A172 (cell line): Measurements from ENCODE around the gene NRP1. TPM values are rescaled to one million over a fixed set of nuclear protein-coding genes. Genes with fewer than 3 reads are reported as not detected.

Source experiments
- DNase-seq: peaks from one replicate; pipeline ENCODE4 v3.0.0-alpha.2; 2015; ENCODE audit warnings: low spot score
- total RNA-seq: library from RNA; depleted of rRNA; stranded (reverse); fragments of >200 nt; shearing (Covaris generic); gene quantifications from 2 replicates; pipeline ENCODE4 v1.2.3, GENCODE V29; 2014

NRP1 gene
- total RNA-seq, 1 experiment from 2014 or later, result 136 TPM

DNA sequence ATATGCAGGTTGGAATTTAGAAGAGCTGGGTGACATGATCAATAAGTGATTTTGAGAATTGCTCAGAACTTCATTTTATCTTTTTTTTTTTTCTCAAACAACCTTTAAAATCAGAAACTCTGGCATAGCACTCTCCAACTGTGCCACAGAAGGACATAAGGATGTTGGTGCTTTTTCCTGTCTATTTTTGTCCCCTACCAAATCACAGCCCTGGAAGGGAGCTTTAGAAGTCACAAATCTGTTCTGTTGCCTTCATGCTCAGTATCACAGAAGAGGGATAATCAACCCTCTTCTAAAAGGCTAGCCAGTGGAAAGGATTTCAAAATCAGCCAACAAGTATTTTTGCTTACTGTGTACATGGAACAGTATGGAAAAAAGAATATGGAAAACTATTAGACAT lies 14.8 kb upstream of the NRP1 start:
- no peak for DNase-seq

DNA sequence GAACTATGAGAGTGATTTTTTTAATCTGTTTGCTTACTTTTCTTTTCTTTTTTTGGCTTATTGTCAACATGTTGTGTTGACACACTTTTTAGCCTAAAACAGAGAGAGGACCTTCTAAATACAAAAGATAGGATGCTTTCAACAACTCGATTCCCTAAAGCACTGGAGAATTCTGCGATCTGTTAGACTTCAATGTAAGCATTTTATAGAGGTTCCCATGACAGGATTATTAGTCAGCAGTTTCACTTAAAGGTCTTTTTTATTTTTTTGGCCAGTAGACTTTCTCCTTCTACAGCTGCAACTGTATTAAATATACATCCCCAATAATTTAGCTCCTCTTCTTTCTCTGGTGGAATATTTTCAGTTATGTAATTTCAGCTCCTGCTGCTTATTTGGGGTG lies 12.7 kb upstream of the NRP1 start:
- no peak for DNase-seq

GRCh38 chr10:33345236-33345635 lies 10.8 kb upstream of the NRP1 start:
- DNase-seq, result no peak

- DNase-seq, result no peak
These were observed 10.2 kb upstream of the NRP1 start for GRCh38 chr10:33344676-33345075.

GRCh38 chr10:33341637-33342036 lies 7.2 kb upstream of the NRP1 start:
- DNase-seq, result no peak

- peak; percentile 52 for DNase-seq
These were observed 3.0 kb upstream of the NRP1 start for GRCh38 chr10:33337326-33337957.

GRCh38 chr10:33336582-33337325 lies 2.3 kb upstream of the NRP1 start:
- DNase-seq, result no peak

DNA sequence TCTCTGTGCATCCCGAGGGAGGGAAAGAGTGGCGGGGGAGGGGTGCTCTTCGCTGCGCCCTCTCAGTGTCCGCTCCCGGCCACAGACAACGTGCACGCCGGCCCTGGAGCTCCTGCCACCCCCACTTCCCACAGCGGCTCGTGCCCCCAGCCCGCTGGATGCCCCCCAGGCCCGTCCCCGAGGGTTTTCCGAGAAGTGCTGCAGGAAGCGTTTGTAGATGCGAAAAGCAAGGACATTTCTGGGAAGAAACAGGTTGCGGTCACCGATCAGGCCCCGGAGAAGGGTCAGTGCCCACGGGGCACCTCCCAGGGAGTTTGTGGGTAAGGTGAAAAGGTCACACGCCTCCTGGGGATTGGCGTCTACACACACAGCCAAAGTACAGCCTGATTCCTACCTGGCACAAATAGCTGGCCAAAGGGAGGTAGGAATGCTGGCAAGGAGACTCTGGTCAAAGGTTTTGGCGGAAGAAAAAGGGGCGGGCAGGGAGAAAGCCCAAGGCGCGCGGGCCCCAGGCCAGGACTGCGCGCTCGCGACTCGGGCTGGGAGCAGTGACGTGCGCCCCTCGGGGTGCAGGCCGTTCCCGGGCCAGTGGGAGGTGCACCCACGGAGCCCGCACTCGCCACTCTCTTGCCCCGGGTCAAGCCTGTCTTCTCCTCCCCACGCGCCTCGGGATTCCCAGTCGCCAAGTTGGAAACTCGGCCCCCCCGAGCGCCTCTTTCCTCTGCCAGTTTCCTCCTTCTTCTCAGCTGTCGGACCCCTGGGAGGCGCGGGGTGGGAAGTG lies 1.5 kb upstream of the NRP1 start:
- DNase-seq, result peak; percentile 66

DNA sequence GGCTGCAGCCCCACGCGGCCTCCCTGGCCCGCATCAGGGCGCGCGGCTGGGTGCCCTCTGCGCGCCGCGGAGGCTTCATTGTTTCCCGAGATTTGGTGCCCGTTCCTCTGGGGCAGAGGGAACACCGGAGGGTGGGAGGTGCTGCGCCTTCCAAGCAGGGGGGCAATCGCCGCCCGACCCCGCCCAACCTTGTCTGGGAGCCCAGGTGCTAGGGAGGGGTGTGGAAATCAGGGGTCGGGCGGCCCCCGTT lies 1.0 kb upstream of the NRP1 start:
- DNase-seq, result no peak

GRCh38 chr10:33334805-33335550 lies 511 bp upstream of the NRP1 start:
- DNase-seq, result peak; percentile 75

DNA sequence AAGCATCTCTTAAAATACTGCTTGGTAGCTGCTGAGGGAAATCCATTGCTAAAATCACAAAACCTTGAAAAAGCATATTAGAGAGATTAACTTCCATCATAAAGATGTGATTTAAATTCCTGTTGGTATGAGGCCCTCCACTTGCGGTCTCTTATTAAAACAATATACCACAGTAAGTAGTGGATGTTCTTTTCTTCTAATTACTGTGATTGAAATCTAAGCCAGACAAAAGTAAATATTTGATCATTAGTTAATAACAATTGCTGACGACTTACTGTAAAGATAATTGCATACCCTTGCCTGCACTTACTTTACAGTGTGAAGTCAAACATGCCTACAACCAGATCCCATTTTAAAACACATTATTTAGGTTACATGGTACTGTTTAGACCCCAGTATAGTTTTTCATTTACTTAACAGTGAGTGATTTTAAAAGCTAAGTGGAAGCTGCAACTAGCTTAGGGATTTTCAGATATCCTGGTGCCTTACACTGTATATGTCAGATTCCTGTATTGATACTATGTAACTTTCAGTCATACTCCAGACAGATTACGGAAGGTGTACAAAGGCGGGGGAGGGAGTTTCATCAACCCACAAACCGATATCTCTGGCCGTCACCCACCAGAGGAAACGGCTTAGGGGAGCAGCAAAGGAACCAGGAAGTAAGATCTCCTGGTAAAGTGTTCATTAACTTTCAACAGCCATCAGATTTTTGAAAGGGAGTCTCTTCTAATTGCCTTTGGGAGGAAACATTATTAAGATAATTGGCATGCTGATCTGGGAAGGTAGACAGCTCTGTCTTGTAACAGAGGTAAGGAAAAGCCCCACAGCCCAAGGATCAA lies 986 bp downstream of the NRP1 start:
- no peak for DNase-seq

GRCh38 chr10:33332183-33333065 lies 2.0 kb downstream of the NRP1 start:
- no peak for DNase-seq

- no peak for DNase-seq
These were observed 3.1 kb downstream of the NRP1 start for GRCh38 chr10:33331379-33331694.

DNA sequence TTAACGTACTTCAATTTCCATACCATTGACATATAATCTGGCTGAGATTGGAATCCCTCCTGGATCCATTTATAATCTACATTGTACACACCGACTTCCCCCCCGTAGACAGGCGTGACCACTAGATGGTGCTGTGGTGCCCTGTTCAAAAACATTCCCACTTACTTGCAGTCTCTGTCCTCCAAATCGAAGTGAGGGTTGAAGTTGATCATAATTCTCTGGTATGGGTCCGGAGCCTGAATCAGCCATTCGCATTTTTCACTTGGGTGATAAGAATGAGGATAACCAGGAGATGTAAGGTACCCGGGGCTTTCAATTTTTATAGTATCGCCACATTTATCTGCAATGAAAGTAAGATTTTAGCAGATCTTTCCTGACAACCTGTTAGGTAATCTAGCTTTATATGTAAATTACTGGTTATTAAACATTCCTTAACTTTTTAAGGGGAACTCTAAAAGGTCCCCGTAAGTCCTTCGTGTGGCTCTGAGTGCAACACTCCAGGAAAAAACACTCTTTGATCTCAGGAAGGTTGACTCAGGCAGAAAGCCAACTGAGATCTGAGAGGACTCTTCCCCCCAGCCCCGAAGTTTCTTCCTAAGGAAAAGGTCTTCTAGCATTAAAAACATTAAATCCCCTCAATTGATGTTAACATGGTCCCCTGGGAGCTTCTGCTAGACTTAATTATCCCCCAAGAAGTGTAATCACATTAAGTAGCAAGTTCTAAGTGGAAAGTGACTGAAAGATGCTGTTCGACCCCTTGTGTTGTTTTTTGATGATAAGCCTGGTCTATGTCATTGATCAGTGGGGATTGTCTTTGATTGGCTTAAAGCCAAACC lies 3.7 kb downstream of the NRP1 start:
- DNase-seq, result peak; percentile 81

GRCh38 chr10:33329178-33329577 lies 5.3 kb downstream of the NRP1 start:
- no peak for DNase-seq

DNA sequence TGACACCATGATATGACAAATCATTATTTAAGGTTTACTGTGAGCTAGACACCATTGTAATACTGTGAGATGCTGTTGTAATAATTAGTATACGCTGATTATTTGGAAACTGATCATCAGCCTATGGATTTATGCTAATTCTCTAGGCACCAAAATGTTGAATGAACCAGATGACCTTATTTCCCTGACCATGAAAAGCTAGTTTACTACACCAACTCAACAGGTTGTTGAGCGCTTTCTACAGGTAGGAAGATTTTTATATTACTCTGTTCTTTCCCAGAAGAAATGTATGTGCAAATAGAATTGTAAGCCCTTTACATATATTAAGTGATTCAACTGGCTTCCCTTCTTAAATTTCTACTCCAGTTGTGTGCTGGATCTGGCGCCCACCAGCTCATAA lies 6.2 kb downstream of the NRP1 start:
- DNase-seq, result no peak

- DNase-seq, result no peak
These were observed 6.7 kb downstream of the NRP1 start for GRCh38 chr10:33327751-33328150.

GRCh38 chr10:33326933-33327332 lies 7.5 kb downstream of the NRP1 start:
- DNase-seq, result no peak

DNA sequence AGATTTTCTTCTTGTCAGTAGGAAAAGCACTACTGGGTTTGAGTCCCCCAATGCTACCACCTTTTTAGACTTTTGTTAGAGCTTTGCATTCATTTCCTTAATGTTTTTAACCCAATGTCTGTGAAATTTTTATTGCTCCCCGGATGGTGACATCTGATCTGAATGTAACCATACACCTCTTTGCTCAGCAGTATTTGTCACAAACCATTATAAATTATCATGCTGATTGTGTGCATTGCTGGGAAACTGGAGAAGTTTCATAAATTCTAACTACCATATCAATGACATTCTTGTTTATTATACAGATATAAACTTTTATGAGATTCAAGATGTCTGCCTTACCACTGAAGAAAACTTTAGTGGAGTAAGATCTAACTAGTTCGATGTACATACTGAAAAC lies 8.5 kb downstream of the NRP1 start:
- no peak for DNase-seq

- DNase-seq, result no peak
These were observed 10.7 kb downstream of the NRP1 start for GRCh38 chr10:33323721-33324120.
